HK-2 (cell line): Measurements from ENCODE around the gene STARD9.
"Not testable (repeated sequence)": the region's sequence is repeated elsewhere in the genome, so short reads cannot be mapped to it uniquely, and the experiment has no call there.

Experiments
- DNase-seq: peaks from one replicate; pipeline ENCODE4 v3.0.0-alpha.2; 2018; ENCODE audit not compliant: unreplicated experiment

Gene STARD9

DNA sequence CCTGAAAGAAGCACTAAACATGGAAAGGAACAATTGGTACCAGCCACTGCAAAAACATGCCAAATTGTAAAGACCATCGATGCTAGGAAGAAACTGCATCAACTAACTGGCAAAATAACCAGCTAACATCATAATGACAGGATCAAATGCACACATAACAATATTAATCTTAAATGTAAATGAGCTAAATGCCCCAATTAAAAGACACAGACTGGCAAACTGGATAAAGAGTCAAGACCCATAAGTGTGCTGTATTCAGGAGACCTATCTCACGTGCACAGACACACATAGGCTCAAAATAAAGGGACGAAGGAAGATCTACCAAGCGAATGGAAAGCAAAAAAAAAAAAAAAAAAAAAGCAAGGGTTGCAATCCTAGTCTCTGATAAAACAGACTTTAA lies 190.7 kb downstream of the STARD9 start:
- not testable (repeated sequence) for DNase-seq
